Urinary bladder (tissue), 4 donors: ENCODE measurements around the gene TEKT3. TPM values are rescaled to one million over a fixed set of nuclear protein-coding genes. Genes with fewer than 3 reads are reported as not detected.

ENCODE experiments used
- DNase-seq: peaks from one replicate; pipeline ENCODE4 v3.0.0-alpha.2; 2015; ENCODE audit errors: extremely low spot score
- H3K27ac ChIP-seq: one replicate; pipeline ENCODE4 v1.5.1; 2013; ENCODE audit warnings: low read depth, mild to moderate bottlenecking, moderate library complexity
- H3K36me3 ChIP-seq: one replicate; pipeline ENCODE4 v1.6.1; 2013; ENCODE audit warnings: mild to moderate bottlenecking, moderate library complexity; ENCODE audit not compliant: insufficient read depth
- H3K4me1 ChIP-seq: one replicate; pipeline ENCODE4 v1.6.1; 2013; ENCODE audit warnings: mild to moderate bottlenecking, moderate library complexity; ENCODE audit not compliant: insufficient read depth
- H3K4me3 ChIP-seq: one replicate; pipeline ENCODE4 v1.5.1; 2013; ENCODE audit warnings: low read depth, low read length
- WGBS: extraction: QIAGEN DNeasy Blood & Tissue Kit; methylation state at CpG from one replicate; pipeline ENCODE4 v1.1.7; 2013; 5-methylcytosine and 5-hydroxymethylcytosine counted together
- polyA plus RNA-seq: library from polyadenylated mRNA; stranded (reverse); fragments of 200-250 nt; gene quantifications from one replicate; pipeline ENCODE4 v1.2.3, GENCODE V29; 2013
- total RNA-seq: library from RNA; depleted of rRNA; stranded (reverse); fragments of >200 nt; gene quantifications from one replicate; pipeline ENCODE4 v1.2.3, GENCODE V29; 2014
- donor health status: healthy with polysubstance abuse.
- donor health status: healthy.

The TEKT3 gene
- total and polyA plus RNA-seq, 2 donors = 1.0 to 1.1 TPM

DNA sequence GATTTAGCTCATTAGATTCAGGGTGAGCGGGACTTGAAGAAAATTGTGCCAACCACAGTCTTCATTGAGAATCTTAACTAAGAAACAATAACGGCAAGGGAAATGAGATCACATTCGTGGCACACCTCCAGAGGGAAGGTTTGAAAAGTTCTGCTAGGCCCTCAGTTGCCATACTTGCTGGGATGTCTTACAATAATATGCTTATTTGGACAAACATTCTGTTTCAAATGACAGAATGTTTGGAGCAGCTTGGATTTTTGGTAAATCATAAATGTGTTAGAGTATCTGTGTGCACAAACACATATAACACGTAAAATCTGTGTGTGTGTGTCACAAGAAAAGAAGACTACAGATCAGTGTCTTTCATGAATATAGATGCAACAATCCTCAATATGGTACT, 24.6 kb upstream of the TEKT3 start:
- 95% methylated on average over 4 of the region's 4 CpGs for whole genome bisulfite sequencing
- no peaks in the 10 kb centered on the region for H3K4me1 ChIP-seq
- no peak for DNase-seq
- H3K27ac ChIP-seq = no peak overlapping the region
- H3K36me3 ChIP-seq = no peaks in the 10 kb centered on the region
- no peak overlapping the region for H3K4me3 ChIP-seq

DNA sequence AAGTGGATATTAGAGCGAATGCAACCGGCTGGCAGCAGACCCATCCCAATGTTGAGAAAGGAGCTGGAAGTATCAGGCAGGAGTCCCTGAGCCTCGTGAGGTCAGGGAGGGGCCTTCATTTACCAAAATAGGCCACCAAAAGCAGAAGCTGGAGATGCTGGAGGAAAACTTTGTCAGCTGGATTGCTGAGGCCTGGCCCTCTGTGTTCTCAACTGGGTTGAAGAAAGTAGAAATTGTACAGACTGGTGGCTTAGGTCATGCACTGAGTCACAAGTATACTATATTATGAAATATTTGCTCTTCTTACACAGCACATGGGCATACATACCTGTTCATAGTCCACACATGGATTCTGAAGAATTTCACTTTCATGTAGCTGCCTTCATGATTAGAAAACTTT, 23.2 kb upstream of the TEKT3 start:
- Histone ChIP-seq H3K4me1 (no peaks in the 10 kb centered on the region), H3K4me3 (no peak overlapping the region), H3K27ac (no peak overlapping the region), H3K36me3 (no peaks in the 10 kb centered on the region)
- 89% methylated on average over 3 of the region's 3 CpGs for WGBS
- no peak for DNase-seq

DNA sequence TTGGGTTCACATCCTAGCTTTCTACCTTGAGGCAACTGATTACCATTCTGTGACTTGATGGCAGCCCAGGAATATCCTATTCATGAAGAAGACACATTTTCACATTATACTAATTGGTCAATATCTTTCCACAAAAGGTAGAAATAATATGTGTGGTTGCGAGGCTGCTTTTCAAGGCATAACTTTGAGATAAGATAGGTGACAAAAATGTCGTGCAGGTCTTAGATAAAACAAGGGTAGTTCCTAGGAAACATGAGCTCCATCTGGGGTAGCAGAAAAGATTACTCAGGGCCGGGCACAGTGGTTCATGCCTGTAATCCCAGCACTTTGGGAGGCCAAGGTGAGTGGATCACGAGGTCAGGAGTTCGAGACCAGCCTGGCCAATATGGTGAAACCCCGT, 22.3 kb upstream of the TEKT3 start:
- Histone ChIP-seq H3K27ac (no peak overlapping the region), H3K36me3 (no peaks in the 10 kb centered on the region), H3K4me1 (no peaks in the 10 kb centered on the region), H3K4me3 (no peak overlapping the region)
- WGBS = 94% methylated on average over 6 of the region's 6 CpGs
- DNase-seq = no peak

DNA sequence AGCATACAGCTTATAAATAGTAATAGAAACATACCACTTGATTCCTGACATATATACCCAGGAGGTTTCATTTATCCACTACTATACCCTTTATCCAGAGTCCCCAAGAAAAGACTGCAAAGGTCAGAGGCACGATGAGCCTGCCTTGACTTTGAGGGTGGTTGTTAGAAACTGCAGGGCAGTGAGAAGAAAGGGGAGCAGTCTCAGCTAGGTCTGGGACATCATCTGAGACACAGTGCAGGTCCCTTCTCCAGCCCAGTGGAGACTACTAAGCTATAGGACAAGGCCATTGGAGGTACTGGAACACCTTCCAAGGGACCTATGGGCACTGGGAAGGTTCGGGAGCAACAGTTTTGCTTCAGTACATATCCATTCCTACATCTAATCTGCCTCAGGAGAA, 20.2 kb upstream of the TEKT3 start:
- 87% methylated on average over 2 of the region's 2 CpGs for WGBS
- DNase-seq = no peak
- Histone ChIP-seq H3K36me3 (no peaks in the 10 kb centered on the region), H3K4me3 (no peak overlapping the region), H3K27ac (no peak overlapping the region), H3K4me1 (no peaks in the 10 kb centered on the region)

DNA sequence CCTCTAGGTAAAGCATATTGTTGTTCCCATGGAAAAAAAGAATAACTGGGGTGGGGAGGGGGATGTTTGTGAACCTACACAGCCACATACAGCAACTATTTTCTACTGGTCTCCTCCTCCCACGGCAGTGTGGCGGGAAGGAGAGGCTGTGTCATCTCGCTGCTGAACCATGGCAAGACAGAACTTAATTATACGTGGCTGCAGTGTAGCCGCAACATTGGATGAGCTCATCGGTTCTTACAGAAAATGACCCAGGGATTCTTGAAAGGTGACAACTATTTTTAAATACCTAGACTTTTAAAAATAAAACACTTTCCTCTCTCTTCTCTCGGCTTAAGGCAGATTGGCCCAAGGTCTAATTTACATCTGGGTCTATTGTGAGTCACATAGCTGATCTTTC, 19.8 kb upstream of the TEKT3 start:
- no peak overlapping the region for H3K4me3 ChIP-seq
- H3K36me3 ChIP-seq = no peaks in the 10 kb centered on the region
- no peaks in the 10 kb centered on the region for H3K4me1 ChIP-seq
- no peak for DNase-seq
- no peak overlapping the region for H3K27ac ChIP-seq
- WGBS = 87% methylated on average over 7 of the region's 7 CpGs

DNA sequence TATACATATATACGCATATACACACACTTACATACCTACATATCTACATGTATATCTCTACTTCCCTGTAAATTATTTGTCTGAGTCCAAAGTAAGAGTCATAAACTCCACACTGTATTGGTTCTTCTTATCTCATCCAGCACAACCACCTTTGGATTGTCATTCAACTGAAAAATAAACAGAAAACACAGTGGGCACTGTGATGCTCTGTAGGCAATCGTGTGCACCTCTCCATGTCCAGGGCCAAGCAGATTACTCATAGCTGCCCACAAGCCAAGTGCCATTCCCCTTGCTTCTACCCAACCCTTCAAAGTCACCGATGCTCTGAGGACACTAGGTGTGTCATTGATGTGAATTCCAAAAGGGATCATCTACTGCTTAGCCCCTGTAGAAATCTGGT, 12.9 kb upstream of the TEKT3 start:
- WGBS = 93% methylated on average over 3 of the region's 3 CpGs
- H3K4me1 ChIP-seq = no peaks in the 10 kb centered on the region
- H3K27ac ChIP-seq = no peak overlapping the region
- no peaks in the 10 kb centered on the region for H3K36me3 ChIP-seq
- no peak for DNase-seq
- no peak overlapping the region for H3K4me3 ChIP-seq

DNA sequence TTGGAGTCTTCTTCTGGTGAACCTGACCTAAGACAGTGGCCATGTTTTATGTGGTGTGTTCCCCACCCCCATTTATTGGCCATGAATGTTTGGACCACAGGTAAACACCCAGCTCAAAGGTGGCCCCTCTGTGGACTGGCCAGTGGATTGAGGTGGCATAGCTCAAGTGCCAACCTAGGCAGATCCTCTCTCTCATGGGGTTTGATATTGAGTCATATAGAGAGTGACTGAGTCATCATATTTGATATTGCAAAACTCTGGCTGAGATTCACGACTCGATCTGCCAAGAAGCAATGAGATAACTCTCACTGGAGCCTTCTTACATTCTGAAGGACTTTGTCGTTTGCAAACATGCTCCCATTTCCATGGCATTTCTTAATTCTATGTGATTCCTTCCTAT, 10.5 kb upstream of the TEKT3 start:
- WGBS = 24% methylated on average over 3 of the region's 3 CpGs

DNA sequence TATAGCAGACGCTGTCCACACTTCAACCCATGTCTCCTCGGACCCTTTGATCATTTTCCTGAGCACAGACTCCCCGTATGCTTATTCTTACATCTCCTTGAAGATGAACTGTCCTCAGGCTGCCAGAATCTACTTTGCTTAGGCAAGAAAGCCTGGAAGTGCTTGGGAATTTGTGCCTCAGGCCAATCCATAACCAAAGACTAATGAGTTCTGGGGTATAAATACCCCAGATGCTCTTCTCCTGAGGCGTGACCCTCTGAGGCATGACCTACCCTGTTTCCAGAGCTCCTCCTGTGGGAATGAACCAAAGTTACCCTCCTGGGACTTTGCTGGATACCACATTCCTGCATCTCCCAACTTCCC, 10.1 kb upstream of the TEKT3 start:
- H3K4me3 ChIP-seq = no peak overlapping the region
- 25% methylated on average over 4 of the region's 4 CpGs for WGBS

More for the DNA sequence above, 10.5 kb upstream of the TEKT3 start:
- DNase-seq = no peak
- H3K4me1 ChIP-seq = no peaks in the 10 kb centered on the region
- peak overlapping the region; percentile 14 for H3K27ac ChIP-seq
- H3K4me3 ChIP-seq = no peak overlapping the region
- no peaks in the 10 kb centered on the region for H3K36me3 ChIP-seq

DNA sequence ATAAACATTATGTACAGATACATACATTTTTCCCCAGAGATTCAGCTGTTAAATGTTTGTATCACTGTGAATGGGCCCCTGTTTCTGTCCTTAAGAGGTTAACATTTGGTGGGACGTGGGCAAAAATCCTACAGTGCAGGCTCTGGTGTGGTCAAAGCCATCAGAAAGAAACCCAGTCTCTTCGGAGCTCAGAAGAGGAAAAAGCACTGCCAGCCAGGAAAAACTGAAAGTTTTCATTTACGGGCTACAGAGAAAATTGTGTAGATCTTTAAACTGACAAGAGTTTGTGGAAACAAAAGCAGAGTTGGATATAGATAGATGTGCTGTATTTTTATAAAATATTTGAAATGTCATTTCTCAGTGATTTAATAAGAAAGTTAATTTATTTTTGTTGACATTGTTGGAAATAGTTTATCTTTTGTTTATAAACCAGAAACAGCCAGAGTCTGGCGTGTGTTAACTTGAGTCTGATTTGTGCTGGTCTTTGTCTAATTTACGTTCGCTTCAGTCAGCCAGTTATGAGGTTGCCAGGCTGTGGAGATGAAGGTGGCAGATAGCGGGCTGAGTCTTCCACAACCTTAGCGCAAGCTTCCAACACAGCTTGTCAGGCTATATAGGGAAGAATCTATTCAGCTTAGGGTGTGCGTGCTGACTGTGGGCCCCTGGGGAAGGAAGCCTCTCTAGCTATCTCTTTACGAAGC, 9.5 kb upstream of the TEKT3 start:
- Histone ChIP-seq H3K4me3 (no peak overlapping the region), H3K4me1 (no peaks in the 10 kb centered on the region), H3K27ac (peak overlapping the region; percentile 56), H3K36me3 (no peaks in the 10 kb centered on the region)
- peak; percentile 35 for DNase-seq
- WGBS = 14% methylated on average over 10 of the region's 10 CpGs

More for the DNA sequence above, 10.1 kb upstream of the TEKT3 start:
- DNase-seq = no peak
- Histone ChIP-seq H3K36me3 (no peaks in the 10 kb centered on the region), H3K27ac (peak overlapping the region; percentile 56), H3K4me1 (no peaks in the 10 kb centered on the region)

DNA sequence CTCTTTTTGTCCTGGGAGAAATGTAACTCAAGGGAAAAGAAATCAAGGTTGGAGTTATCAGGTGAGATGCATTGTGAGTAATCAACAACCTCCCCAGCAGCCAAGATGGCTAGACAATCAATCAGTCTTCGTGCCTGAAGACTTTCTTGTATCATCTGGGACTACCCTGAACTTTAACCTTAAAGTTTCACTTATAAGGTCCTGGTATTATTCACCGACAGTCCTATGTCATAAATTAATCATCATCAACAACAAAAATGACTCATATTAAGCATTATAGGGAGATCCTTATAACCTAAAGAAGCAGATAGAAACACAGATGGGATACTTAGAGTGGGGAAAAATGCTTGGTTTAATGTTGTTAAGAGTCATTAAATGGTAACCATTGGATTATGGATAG, 7.7 kb upstream of the TEKT3 start:
- 71% methylated on average over 2 of the region's 2 CpGs for WGBS
- Histone ChIP-seq H3K36me3 (no peaks in the 10 kb centered on the region), H3K4me3 (no peak overlapping the region), H3K27ac (no peak overlapping the region), H3K4me1 (no peaks in the 10 kb centered on the region)
- no peak for DNase-seq

DNA sequence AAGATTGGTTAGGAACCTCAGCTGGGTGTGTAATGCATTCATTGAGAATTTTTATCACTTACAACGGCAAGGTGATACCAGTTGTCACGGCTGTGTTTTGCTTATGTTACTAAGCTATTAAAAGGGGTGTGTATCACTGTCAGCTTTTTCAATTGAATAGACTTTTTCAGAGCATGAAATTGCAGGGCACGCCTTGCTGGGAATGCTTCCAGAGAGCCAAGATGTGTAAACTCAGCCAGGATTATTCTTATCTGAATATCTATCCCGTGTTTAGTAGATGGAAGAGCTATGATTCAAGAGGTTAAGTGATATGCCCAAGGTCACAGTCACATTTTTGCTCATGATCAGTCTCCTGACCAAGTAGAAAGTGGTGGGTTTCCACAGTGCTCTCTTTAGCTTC, 6.6 kb upstream of the TEKT3 start:
- H3K36me3 ChIP-seq = no peaks in the 10 kb centered on the region
- H3K27ac ChIP-seq = no peak overlapping the region
- H3K4me3 ChIP-seq = no peak overlapping the region
- WGBS = 12% methylated on average over 4 of the region's 4 CpGs
- peak; percentile 28 for DNase-seq
- H3K4me1 ChIP-seq = no peaks in the 10 kb centered on the region

DNA sequence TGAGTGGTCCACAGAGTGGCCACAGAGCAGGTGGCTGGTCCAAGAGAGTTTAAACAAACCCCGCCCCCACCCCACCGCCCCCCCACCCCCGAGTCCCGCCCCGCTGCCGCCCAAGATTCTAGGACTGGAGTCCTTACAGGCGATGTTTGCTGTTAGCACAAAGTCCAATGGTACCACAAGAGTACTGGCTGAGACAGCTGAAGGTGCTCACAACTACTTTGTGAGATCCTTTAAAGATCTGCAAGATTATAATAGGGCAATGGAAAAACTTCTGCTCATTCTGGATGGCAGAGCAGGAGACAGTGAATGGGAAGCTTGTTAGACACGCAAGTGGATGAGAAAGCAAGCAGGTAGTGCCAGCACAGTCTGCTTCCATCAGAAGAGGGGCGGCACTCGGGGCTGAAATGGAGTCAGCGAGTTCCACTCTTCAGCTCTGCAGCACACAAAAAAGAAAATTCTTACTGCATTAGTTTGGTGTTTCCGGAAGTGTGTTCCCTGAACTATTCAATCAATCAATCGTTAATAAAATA, 4.7 kb upstream of the TEKT3 start:
- no peak for DNase-seq
- 79% methylated on average over 13 of the region's 13 CpGs for WGBS

DNA sequence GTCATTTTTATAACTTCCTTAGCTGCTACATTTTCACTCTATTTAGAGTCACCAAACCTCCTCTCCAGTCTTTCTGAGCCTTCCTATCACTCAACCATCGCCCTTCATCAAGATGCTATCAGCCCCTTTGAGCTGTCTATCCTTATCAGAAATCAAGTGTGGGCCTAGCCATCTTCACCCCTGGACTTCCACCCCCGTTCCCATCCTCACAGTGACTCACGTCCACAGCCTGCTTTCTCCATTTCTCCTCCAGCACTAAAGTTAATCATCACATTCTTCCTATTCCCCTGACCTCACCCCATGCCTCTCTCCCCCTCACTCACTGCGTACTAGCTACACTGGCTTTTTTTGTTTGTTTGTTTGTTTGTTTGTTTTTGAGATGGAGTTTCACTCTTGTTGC, 2.4 kb upstream of the TEKT3 start:
- DNase-seq = no peak
- Histone ChIP-seq H3K36me3 (no peaks in the 10 kb centered on the region), H3K4me3 (no peak overlapping the region), H3K4me1 (no peaks in the 10 kb centered on the region), H3K27ac (no peak overlapping the region)
- WGBS = 75% methylated on average over 4 of the region's 4 CpGs

More for the DNA sequence above, 4.7 kb upstream of the TEKT3 start:
- Histone ChIP-seq H3K4me1 (no peaks in the 10 kb centered on the region), H3K4me3 (no peak overlapping the region), H3K27ac (no peak overlapping the region), H3K36me3 (no peaks in the 10 kb centered on the region)

DNA sequence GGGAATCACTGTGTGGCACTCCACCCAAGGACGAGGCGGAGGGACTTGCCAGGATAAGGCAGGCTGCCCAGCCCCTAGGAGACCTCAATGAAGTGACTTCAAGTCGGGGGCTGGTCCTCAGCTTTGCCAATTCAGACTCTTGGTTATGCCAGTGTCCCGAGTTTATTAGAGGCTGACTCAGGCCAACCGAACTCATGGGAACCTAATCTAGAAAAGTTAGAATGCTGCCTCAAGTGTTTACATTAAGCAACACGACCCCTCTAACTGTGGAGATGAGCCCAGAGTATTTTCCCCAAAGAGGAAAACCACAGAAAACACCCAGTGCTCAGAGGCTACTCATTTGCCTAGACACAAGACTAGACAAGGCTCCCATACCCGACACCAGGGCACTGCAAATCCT, 1.1 kb upstream of the TEKT3 start:
- no peaks in the 10 kb centered on the region for H3K4me1 ChIP-seq
- H3K4me3 ChIP-seq = no peak overlapping the region
- no peaks in the 10 kb centered on the region for H3K36me3 ChIP-seq
- no peak overlapping the region for H3K27ac ChIP-seq
- no peak for DNase-seq
- 72% methylated on average over 7 of the region's 7 CpGs for WGBS

DNA sequence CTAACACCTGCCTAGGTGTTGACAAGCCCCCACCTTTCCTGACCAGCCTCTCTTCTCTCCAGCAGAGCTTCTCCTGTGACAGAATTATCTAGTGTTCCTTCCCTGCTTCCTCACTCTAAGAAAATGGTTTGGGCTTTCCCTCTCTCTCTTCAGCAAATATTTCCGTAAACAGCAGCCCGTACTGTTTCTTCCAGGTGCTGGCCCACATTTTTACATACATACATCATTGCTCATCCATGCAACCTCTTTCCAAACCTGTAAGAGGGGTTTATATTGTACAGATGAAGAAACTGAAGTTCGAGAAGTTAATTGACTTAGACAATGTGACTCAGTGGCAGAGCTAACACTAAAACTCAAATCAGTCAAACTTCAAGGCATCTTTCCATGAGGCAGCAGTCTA, 569 bp upstream of the TEKT3 start:
- Histone ChIP-seq H3K4me3 (peak overlapping the region; percentile 43), H3K27ac (no peak overlapping the region), H3K36me3 (no peaks in the 10 kb centered on the region), H3K4me1 (no peaks in the 10 kb centered on the region)
- 78% methylated on average over 3 of the region's 3 CpGs for WGBS
- no peak for DNase-seq
